ENCODE results near the gene CHKB. TPM values are rescaled to one million over a fixed set of nuclear protein-coding genes. Genes with fewer than 3 reads are reported as not detected.
"Not testable (repeated sequence)": the region's sequence is repeated elsewhere in the genome, so short reads cannot be mapped to it uniquely, and the experiment has no call there.

Gene CHKB
- total RNA-seq, 1 donor from 2014 or later, result 116 TPM

DNA sequence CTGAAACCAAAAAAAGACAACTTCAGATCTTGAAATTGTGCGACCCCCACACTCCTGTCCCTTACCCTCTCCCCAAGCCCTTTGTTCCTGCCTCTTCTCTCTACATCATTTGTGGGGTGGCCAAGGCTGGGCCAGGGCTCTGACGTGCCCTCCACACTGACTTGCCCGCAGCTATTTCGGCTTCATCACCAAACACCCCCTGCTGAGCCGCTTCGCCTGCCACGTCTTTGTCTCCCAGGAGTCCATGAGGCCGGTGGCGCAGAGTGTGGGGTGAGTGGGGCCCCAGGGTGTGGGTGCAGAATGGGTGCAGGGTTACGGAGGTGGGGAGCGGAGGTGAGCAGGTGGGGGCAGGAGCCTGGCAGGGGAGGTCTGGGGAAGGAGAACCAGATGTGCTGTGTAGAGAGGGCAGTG lies 27.4 kb upstream of the CHKB start:
- H3K27me3 Mint-ChIP-seq (ENCODE audit: low read depth), result peaks cover 79% of the 10 kb centered on the region

DNA sequence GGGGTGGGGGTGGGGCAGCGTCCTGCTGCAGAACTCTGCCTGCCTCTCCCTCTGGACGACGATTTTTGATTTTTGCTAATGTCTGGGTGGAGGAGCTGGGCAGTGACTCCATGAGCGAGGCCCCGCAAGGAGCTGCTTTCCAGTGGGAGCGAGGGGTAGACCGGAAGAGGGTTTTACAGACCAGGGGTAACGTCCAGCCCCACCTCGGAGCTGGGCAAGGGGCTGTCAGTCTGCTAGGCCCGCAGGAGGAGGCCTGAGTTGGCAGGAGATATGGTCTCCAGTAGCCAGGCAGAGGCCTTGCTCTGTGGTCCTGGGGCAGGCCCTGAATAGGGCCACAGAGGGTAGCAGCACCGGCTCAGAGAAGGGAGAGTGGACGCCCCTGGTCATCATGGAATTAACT lies 26.9 kb upstream of the CHKB start:
- no peak for DNase-seq (ENCODE audit: low spot score in 2 of 2, unreplicated experiment in 2 of 2)
- TF ChIP-seq, protein P1, sequence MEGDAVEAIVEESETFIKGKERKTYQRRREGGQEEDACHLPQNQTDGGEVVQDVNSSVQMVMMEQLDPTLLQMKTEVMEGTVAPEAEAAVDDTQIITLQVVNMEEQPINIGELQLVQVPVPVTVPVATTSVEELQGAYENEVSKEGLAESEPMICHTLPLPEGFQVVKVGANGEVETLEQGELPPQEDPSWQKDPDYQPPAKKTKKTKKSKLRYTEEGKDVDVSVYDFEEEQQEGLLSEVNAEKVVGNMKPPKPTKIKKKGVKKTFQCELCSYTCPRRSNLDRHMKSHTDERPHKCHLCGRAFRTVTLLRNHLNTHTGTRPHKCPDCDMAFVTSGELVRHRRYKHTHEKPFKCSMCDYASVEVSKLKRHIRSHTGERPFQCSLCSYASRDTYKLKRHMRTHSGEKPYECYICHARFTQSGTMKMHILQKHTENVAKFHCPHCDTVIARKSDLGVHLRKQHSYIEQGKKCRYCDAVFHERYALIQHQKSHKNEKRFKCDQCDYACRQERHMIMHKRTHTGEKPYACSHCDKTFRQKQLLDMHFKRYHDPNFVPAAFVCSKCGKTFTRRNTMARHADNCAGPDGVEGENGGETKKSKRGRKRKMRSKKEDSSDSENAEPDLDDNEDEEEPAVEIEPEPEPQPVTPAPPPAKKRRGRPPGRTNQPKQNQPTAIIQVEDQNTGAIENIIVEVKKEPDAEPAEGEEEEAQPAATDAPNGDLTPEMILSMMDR (IDR thresholded peaks at IDR 0.05; ENCODE audit: unreplicated experiment), result no peak
- Mint-ChIP-seq H3K4me3 (no peak overlapping the region), H3K4me1 (no peaks in the 10 kb centered on the region), H3K27me3 (ENCODE audit: low read depth) (peaks cover 80% of the 10 kb centered on the region), H3K36me3 (no peaks in the 10 kb centered on the region), H3K9me3 (no peaks in the 10 kb centered on the region), H3K27ac (no peak overlapping the region)

More for the DNA sequence above, 27.4 kb upstream of the CHKB start:
- no peak for DNase-seq (ENCODE audit: low spot score in 2 of 2, unreplicated experiment in 2 of 2)
- Mint-ChIP-seq H3K27ac (no peak overlapping the region), H3K9me3 (no peaks in the 10 kb centered on the region), H3K4me3 (no peak overlapping the region), H3K36me3 (no peaks in the 10 kb centered on the region), H3K4me1 (no peaks in the 10 kb centered on the region)
- TF ChIP-seq, protein P1 (IDR thresholded peaks at IDR 0.05; ENCODE audit: unreplicated experiment), result no peak

GRCh38 chr22:50608996-50609395 lies 26.3 kb upstream of the CHKB start:
- TF ChIP-seq, protein P1 (IDR thresholded peaks at IDR 0.05; ENCODE audit: unreplicated experiment), result no peak
- no peak overlapping the region for H3K4me3 Mint-ChIP-seq
- H3K27ac Mint-ChIP-seq, result no peak overlapping the region
- no peaks in the 10 kb centered on the region for H3K36me3 Mint-ChIP-seq
- peaks cover 76% of the 10 kb centered on the region for H3K27me3 Mint-ChIP-seq (ENCODE audit: low read depth)
- no peaks in the 10 kb centered on the region for H3K9me3 Mint-ChIP-seq
- no peaks in the 10 kb centered on the region for H3K4me1 Mint-ChIP-seq
- DNase-seq (ENCODE audit: low spot score in 2 of 2, unreplicated experiment in 2 of 2), result no peak

DNA sequence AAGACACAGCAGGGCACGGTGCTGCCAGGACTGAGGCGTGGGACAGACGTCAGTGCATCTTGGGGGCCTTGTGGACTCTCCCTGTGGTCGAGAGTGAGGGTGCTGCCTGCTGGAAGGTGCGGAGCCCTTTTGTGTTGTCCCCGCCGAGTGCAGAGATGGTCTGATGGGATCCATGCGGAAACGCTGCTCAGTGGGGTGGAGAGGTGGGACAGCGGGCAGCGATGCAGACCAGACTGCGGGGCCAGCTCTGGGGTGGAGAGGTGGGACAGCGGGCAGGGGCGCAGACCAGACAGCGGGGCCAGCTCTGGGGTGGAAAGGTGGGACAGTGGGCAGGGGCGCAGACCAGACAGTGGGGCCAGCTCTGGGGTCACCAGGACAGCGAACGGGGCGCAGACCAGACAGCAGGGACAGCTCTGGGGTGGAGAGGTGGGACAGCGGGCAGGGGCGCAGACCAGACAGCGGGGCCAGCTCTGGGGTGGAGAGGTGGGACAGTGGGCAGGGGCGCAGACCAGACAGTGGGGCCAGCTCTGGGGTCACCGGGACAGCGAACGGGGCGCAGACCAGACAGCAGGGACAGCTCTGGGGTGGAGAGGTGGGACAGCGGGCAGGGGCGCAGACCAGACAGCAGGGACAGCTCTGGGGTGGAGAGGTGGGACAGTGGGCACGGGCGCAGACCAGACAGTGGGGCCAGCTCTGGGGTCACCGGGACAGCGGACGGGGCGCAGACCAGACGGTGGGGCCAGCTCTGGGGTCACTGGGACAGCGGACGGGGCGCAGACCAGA lies 25.6 kb upstream of the CHKB start:
- peaks cover 71% of the 10 kb centered on the region for H3K27me3 Mint-ChIP-seq (ENCODE audit: low read depth)
- H3K27ac Mint-ChIP-seq; H3K4me1 Mint-ChIP-seq; H3K36me3 Mint-ChIP-seq; H3K9me3 Mint-ChIP-seq; H3K4me3 Mint-ChIP-seq; DNase-seq (ENCODE audit: low spot score in 2 of 2, unreplicated experiment in 2 of 2): not testable (repeated sequence)

GRCh38 chr22:50607659-50608020 lies 25.0 kb upstream of the CHKB start:
- DNase-seq (ENCODE audit: low spot score in 2 of 2, unreplicated experiment in 2 of 2), result no peak
- no peaks in the 10 kb centered on the region for H3K4me1 Mint-ChIP-seq
- H3K9me3 Mint-ChIP-seq, result no peaks in the 10 kb centered on the region
- H3K27ac Mint-ChIP-seq, result no peak overlapping the region
- no peaks in the 10 kb centered on the region for H3K36me3 Mint-ChIP-seq
- no peak overlapping the region for H3K4me3 Mint-ChIP-seq
- TF ChIP-seq, protein P1 (IDR thresholded peaks at IDR 0.05; ENCODE audit: unreplicated experiment), result no peak
- H3K27me3 Mint-ChIP-seq (ENCODE audit: low read depth), result peaks cover 71% of the 10 kb centered on the region

GRCh38 chr22:50606946-50607658 lies 24.5 kb upstream of the CHKB start:
- peaks cover 71% of the 10 kb centered on the region for H3K27me3 Mint-ChIP-seq (ENCODE audit: low read depth)
- H3K36me3 Mint-ChIP-seq, result no peaks in the 10 kb centered on the region
- no peak overlapping the region for H3K4me3 Mint-ChIP-seq
- H3K9me3 Mint-ChIP-seq, result no peaks in the 10 kb centered on the region
- DNase-seq (ENCODE audit: low spot score in 2 of 2, unreplicated experiment in 2 of 2), result no peak
- H3K27ac Mint-ChIP-seq, result no peak overlapping the region
- no peaks in the 10 kb centered on the region for H3K4me1 Mint-ChIP-seq
- TF ChIP-seq, protein P1 (IDR thresholded peaks at IDR 0.05; ENCODE audit: unreplicated experiment), result no peak

Measured in mesothelial cell of epicardium (in vitro differentiated cells).